Astrocyte of the cerebellum (primary cell): ENCODE results near the gene MRPS33.

Experiments used
- DNase-seq: peaks from one replicate; pipeline ENCODE4 v3.0.0-alpha.2; 2011; ENCODE audit warnings: low read depth
- H3K4me3 ChIP-seq: 2 replicates; pipeline ENCODE4 v1.5.1; 2011; ENCODE audit warnings: mild to moderate bottlenecking, low read depth, low read length, moderate library complexity
- in situ Hi-C: cut with HindIII; loops from 2 replicates; pipeline ENCODE4 v1.10.0; 2017; ENCODE audit warnings: low sequenced_read_pairs
- TF ChIP-seq, protein P1 (sequence below): IDR thresholded peaks from 2 replicates; pipeline ENCODE4 v1.5.1; 2012; ENCODE audit warnings: low read length, low read depth, moderate library complexity, mild to moderate bottlenecking; ENCODE audit errors: missing control alignments

MRPS33 gene

DNA sequence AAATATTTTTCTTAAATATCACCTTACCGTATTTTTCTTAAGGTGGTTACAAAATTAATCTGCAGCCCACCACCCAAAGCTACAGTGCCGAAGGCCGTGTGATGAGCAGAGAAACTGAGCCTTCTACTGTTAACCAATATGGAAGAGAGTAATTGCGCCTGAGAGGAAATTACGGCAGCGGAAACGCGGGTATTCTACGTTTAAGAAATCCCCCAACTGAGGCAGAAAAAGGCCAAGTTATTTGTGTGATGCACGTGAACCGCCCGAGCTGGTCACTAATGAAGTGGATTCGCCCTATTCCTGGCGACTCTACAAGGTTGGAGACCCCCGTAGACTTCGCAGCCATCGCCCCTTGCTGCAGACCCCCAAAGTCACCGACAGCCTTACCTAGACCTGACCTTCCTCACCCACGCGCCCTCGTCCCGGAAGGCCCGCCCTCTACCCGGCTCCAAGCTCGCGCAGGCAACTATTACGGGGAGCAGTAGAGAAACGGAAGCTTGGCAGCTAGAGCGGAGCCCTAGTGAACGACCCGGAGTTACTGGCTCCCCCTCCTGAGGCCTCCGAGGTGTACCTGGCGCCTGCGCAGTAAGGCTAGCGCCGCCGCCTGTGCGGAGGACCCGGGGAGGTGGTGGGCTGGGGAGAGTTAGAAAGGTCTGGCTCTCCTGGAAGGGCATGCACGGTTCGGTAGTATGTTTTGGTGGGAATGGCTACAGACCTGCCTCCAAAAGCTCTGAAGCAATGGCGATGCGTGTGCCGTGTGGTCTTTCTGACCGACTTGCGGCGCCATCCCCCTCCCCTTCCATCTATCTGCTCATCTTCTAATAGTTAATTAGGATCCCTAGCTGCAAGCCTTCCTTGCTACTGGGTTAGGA, at the start of gene MRPS33:
MRPS33 (minus strand) TSS at position 429 of the 872 bp plus-strand sequence. CDS start 4,319 bp downstream, outside the sequence.
- in situ Hi-C loops: no loop called here
- peak within 1 kb of the TSS; percentile 63 for H3K4me3 ChIP-seq
- TF ChIP-seq, protein P1, sequence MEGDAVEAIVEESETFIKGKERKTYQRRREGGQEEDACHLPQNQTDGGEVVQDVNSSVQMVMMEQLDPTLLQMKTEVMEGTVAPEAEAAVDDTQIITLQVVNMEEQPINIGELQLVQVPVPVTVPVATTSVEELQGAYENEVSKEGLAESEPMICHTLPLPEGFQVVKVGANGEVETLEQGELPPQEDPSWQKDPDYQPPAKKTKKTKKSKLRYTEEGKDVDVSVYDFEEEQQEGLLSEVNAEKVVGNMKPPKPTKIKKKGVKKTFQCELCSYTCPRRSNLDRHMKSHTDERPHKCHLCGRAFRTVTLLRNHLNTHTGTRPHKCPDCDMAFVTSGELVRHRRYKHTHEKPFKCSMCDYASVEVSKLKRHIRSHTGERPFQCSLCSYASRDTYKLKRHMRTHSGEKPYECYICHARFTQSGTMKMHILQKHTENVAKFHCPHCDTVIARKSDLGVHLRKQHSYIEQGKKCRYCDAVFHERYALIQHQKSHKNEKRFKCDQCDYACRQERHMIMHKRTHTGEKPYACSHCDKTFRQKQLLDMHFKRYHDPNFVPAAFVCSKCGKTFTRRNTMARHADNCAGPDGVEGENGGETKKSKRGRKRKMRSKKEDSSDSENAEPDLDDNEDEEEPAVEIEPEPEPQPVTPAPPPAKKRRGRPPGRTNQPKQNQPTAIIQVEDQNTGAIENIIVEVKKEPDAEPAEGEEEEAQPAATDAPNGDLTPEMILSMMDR: peak; percentile 62
- peak; percentile 91 for DNase-seq

DNA sequence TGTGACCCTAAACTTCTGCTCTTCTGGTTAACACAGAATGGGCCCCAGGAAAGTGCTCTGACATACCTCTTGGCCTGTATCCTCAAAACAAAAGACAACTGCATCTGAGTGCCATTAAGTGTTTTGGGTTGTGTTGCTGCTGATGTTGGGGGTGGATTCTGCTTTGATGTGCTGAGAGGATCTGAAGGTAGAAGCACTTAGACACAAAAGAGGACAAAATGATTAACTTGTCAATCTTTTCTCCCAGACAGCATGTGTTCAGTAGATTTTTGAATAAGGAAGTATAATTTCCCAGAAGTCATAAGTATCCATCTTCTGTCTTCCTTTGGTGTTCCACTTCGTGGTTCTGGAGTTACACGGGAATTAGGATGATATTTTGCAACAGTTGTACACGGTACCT, 43.0 kb upstream of the MRPS33 start:
- TF ChIP-seq, protein P1: no peak
- no peak overlapping the region for H3K4me3 ChIP-seq
- DNase-seq: no peak
- in situ Hi-C loops: no loop called here

DNA sequence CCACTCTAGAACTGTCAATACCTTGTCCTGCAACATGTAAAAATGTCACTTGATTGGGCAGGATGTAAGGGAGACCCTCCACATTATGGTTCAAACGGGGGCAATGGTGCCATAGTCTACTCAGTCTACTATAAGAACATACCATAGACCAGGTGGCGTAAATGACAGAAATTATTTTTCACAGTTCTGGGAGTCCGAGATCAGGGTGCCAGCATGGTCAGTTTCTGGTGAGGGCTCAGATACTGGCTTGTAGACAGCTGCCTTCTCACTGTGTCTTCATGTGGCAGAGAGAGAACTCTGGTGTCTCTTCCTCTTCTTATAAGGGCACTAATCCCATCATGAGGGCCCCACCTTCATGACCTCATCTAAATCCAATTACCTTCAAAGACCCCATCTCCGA, 40.4 kb upstream of the MRPS33 start:
- in situ Hi-C loops: no loop called here
- H3K4me3 ChIP-seq: no peak overlapping the region
- no peak for DNase-seq
- TF ChIP-seq, protein P1: no peak

DNA sequence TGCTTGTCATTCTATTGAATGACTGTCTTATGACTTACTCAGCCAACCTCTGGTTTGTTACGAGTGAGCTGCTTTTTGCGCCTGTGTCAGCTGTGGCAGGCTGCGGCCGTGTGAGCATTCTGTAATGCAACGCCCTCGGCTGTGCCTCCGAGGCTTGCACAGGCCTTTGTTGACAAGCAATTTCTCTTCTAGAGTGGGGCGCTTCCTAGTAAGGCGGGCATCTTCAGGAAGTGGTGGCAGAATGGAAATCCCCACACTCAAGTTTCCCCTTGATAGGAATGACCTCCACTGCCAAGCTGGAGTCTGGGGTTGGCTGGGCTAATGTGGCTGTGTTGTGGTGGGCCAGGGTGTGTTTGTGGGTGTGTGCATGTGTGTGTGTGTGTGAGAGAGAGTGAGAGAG, 38.9 kb upstream of the MRPS33 start:
- DNase-seq: no peak
- in situ Hi-C loops: no loop called here
- TF ChIP-seq, protein P1: no peak
- no peak overlapping the region for H3K4me3 ChIP-seq

DNA sequence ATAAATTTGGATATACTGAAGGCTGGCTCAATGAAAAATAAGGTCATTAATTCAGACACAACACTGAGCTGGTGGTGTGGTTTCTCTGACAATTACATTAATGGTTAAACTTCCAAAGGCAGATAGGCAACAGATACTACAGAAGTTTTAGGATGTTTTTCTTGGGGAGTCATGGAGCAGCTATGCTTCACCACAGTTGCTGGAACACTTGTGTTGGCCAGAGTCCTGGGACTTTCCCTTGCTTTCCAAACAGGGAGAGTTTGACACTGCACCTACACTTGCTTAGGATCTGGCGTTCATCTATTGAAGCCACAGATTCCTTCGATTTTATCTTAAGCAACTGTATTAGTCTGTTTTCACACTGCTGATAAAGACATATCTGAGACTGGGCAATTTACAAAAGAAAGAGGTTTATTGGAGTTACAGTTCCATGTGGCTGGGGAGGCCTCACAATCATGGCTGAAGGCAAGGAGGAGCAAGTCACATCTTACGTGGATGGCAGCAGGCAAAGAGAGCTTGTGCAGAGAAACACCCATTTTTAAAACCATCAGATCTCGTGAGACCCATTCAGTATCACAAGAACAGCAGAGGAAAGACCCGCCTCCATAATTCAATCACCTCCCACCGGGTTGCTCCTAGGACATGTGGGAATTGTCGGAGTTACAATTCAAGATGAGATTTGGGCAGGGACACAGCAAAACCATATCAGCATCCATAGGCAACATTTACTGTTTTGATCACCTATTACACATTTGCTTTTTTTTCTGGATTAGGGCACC, 31.3 kb upstream of the MRPS33 start:
- peak; percentile 3 for DNase-seq
- in situ Hi-C loops: no loop called here
- TF ChIP-seq, protein P1: no peak

DNA sequence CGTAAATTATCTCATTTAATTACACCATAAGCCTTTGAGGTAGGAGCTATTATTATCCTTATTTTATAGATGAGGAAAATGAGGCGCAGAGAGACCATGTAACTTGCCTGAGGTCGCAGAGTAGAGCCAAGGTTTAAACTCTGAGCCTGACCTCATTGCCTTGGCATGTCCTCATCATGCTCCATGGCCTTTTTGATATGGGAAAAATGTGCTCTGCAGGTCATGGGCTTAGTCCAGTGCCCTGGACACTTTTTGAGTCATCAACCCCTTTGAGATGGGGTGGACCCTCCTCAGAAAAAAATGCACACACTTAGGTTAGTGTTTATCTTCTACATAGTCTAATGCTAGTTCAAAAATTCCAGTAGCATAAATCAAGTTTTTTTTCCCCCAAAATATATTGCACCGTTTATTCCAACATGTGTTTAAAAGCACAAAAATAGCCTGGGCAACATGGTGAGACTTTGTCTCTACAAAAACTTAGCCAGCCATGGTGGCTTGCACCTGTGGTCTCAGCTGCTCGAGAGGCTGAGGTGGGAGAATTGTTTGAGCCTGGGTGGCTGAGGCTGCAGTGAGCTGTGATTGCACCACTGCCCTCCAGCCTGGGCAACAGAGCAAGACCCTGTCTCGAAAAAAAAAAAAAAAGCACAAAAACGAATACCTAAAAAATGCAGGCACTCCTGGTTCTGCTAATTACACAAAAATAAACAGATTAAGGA, 30.5 kb upstream of the MRPS33 start:
- in situ Hi-C loops: no loop called here
- no peak for DNase-seq
- TF ChIP-seq, protein P1: no peak
- H3K4me3 ChIP-seq: no peak overlapping the region

More for the DNA sequence above, 31.3 kb upstream of the MRPS33 start:
- H3K4me3 ChIP-seq: no peak overlapping the region
